Activated CD4-positive, alpha-beta T cell treated with anti-CD3 and anti-CD28 coated beads, Interleukin-2, Interleukin-4, amounts not matched to agents 100 ng/mL and 50 ng/mL, durations not matched to agents 16 hours and 8 hours (primary cell): ENCODE results near the gene FAM117B.

ENCODE experiments used
- DNase-seq: peaks from one replicate; pipeline ENCODE4 v3.0.0-alpha.2; 2020; ENCODE audit warnings: low spot score

Gene FAM117B

GRCh38 chr2:202634556-202635427 is at the start of gene FAM117B:
FAM117B (plus strand) TSS chr2:202634969; CDS start chr2:202635188, 219 bp downstream.
- DNase-seq, result peak; percentile 97

- peak; percentile 79 for DNase-seq
Measured at GRCh38 chr2:202588647-202589581, 45.9 kb upstream of the FAM117B start.

GRCh38 chr2:202589582-202589949 is 45.2 kb upstream of the FAM117B start:
- no peak for DNase-seq

- no peak for DNase-seq
Measured at GRCh38 chr2:202592566-202592965, 42.2 kb upstream of the FAM117B start.

GRCh38 chr2:202599105-202599504 is 35.7 kb upstream of the FAM117B start:
- DNase-seq, result no peak

GRCh38 chr2:202599911-202600310 is 34.9 kb upstream of the FAM117B start:
- no peak for DNase-seq

- no peak for DNase-seq
Measured at GRCh38 chr2:202604699-202605098, 30.1 kb upstream of the FAM117B start.

GRCh38 chr2:202605174-202605573 is 29.6 kb upstream of the FAM117B start:
- DNase-seq, result no peak

- no peak for DNase-seq
Measured at GRCh38 chr2:202608142-202608852, 26.5 kb upstream of the FAM117B start.

- DNase-seq, result peak; percentile 33
Measured at GRCh38 chr2:202609381-202610145, 25.2 kb upstream of the FAM117B start.

GRCh38 chr2:202610380-202610779 is 24.4 kb upstream of the FAM117B start:
- no peak for DNase-seq

- DNase-seq, result no peak
Measured at GRCh38 chr2:202612145-202612544, 22.6 kb upstream of the FAM117B start.

- no peak for DNase-seq
Measured at GRCh38 chr2:202613479-202613878, 21.3 kb upstream of the FAM117B start.

GRCh38 chr2:202624133-202624532 is 10.6 kb upstream of the FAM117B start:
- DNase-seq, result no peak

GRCh38 chr2:202627042-202627441 is 7.7 kb upstream of the FAM117B start:
- DNase-seq, result no peak

GRCh38 chr2:202628646-202629198 is 6.0 kb upstream of the FAM117B start:
- DNase-seq, result no peak

- no peak for DNase-seq
Measured at GRCh38 chr2:202632682-202633290, 2.0 kb upstream of the FAM117B start.

GRCh38 chr2:202633470-202633869 is 1.3 kb upstream of the FAM117B start:
- no peak for DNase-seq

GRCh38 chr2:202635428-202636212 is 851 bp downstream of the FAM117B start:
- DNase-seq, result peak; percentile 79

GRCh38 chr2:202636213-202636513 is 1.4 kb downstream of the FAM117B start:
- no peak for DNase-seq
